ENCODE measurements around the gene NUDT11. TPM values are rescaled to one million over a fixed set of nuclear protein-coding genes. Genes with fewer than 3 reads are reported as not detected.
A peak's percentile ranks its signal among the peaks of the same experiment; 100 is the strongest.
"Not testable (repeated sequence)": the region's sequence is repeated elsewhere in the genome, so short reads cannot be mapped to it uniquely, and the experiment has no call there.

The NUDT11 gene
- polyA plus RNA-seq, 1 donor from 2014 or later: 118 TPM

DNA sequence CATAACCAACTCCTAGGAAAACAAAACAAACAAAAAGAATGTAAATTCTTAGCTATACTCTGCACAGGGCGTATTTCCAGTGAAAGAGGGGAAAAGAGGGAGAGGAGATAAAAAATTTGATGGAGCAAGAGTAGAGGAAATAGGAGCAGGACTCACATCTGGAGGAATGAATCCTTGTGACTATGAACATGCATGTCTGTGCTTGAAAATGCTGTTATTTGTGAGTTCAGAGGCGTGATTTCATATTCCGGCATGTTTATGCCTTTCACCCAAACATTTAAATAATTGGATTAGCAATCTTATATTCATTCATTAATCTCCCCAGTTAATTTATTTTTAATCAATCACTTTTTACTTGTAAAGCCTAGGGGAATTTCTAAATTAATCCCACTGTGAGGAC lies 11.2 kb upstream of the NUDT11 start:
- Histone ChIP-seq H3K27me3 (ENCODE audit: insufficient read depth, low read depth, low read length) (no peaks in the 10 kb centered on the region), H3K9me2 (ENCODE audit: insufficient read depth, low read length) (no peaks in the 10 kb centered on the region)

DNA sequence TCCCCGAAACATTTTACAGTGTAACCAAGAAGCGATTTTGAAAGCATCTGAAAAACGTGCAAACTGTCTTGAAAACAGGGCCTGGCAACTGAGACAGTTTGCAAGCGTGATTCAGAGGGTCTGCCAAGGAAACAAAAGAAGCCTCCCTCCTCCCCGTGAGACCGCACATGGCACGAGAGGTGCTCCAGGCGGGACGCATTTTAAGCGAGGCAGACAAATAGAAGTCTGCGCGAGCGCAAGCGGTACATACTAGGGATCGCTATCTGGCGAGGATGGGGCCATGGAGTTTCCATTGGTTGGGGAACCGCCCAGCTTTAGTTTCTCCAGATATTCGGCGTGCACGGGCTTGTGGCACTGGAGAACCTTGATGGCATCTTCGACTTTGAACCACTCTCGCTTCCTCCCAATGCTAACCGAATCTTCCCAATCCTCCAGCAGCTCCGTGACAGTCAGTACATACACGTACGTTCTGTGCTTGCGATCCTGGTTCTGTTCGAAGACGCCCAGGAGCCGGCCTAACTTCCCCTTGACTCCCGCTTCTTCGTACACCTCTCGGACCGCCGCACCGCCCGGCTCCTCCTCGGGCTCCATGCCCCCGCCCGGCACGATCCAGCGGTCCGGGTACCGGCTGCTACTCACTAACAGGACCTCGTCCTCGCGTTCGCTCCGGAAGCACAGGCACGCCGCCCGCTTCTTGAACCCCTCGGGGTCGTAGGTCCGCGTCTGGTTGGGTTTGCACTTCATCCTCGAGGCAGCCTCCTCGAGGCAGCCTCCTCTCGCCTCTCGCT lies 497 bp downstream of the NUDT11 start:
- H3K79me2 ChIP-seq (replicated peaks; ENCODE audit: insufficient read depth, low read length): peaks cover 42% of the 10 kb centered on the region
- H3K4me3 ChIP-seq (ENCODE audit: low read length): peak overlapping the region; percentile 70
- not testable (repeated sequence) for H3K9me2 ChIP-seq (ENCODE audit: insufficient read depth, low read length); H3F3A ChIP-seq (ENCODE audit: insufficient read depth, low read length, poor library complexity, severe bottlenecking); H2AFZ ChIP-seq (ENCODE audit: low read depth, low read length); H3K9me3 ChIP-seq (ENCODE audit: low read length); H3K27me3 ChIP-seq (ENCODE audit: insufficient read depth, low read depth, low read length); H3K36me3 ChIP-seq (ENCODE audit: insufficient read depth, low read length); H4K20me1 ChIP-seq (ENCODE audit: insufficient read depth); H3K4me2 ChIP-seq (ENCODE audit: low read length)
- peak overlapping the region; percentile 74 for H3K27ac ChIP-seq (ENCODE audit: low read length)
- TF ChIP-seq POLR2AphosphoS5 (IDR thresholded peaks at IDR 0.05) (peak; percentile 23), MXI1 (conservative IDR thresholded peaks at IDR 0.05; ENCODE audit: poor library complexity, severe bottlenecking) (peak; percentile 67)
- peak overlapping the region; percentile 77 for H3K9ac ChIP-seq (ENCODE audit: low read length)

More for the DNA sequence above, 11.2 kb upstream of the NUDT11 start:
- Histone ChIP-seq H3K9ac (ENCODE audit: low read length) (no peak overlapping the region), H3K9me3 (ENCODE audit: low read length) (no peaks in the 10 kb centered on the region), H3K27ac (ENCODE audit: low read length) (no peak overlapping the region), H3K4me2 (ENCODE audit: low read length) (no peak overlapping the region), H3F3A (ENCODE audit: insufficient read depth, low read length, poor library complexity, severe bottlenecking) (no peaks in the 10 kb centered on the region), H3K79me2 (replicated peaks; ENCODE audit: insufficient read depth, low read length) (no peaks in the 10 kb centered on the region), H2AFZ (ENCODE audit: low read depth, low read length) (no peak overlapping the region), H4K20me1 (ENCODE audit: insufficient read depth) (no peaks in the 10 kb centered on the region), H3K4me3 (ENCODE audit: low read length) (no peak overlapping the region), H3K36me3 (ENCODE audit: insufficient read depth, low read length) (no peaks in the 10 kb centered on the region)
- TF ChIP-seq SMC3 (conservative IDR thresholded peaks at IDR 0.05; ENCODE audit: poor library complexity) (no peak), MXI1 (conservative IDR thresholded peaks at IDR 0.05; ENCODE audit: poor library complexity, severe bottlenecking) (no peak), TAF1 (IDR thresholded peaks at IDR 0.05; ENCODE audit: low read depth) (no peak), RAD21 (conservative IDR thresholded peaks at IDR 0.05) (no peak), EZH2 (IDR thresholded peaks at IDR 0.05; ENCODE audit: borderline replicate concordance, insufficient read depth, low read length, poor library complexity, severe bottlenecking) (no peak), POLR2AphosphoS5 (IDR thresholded peaks at IDR 0.05) (no peak), EP300 (conservative IDR thresholded peaks at IDR 0.05; ENCODE audit: poor library complexity, severe bottlenecking) (no peak)
- TF ChIP-seq, protein P1, sequence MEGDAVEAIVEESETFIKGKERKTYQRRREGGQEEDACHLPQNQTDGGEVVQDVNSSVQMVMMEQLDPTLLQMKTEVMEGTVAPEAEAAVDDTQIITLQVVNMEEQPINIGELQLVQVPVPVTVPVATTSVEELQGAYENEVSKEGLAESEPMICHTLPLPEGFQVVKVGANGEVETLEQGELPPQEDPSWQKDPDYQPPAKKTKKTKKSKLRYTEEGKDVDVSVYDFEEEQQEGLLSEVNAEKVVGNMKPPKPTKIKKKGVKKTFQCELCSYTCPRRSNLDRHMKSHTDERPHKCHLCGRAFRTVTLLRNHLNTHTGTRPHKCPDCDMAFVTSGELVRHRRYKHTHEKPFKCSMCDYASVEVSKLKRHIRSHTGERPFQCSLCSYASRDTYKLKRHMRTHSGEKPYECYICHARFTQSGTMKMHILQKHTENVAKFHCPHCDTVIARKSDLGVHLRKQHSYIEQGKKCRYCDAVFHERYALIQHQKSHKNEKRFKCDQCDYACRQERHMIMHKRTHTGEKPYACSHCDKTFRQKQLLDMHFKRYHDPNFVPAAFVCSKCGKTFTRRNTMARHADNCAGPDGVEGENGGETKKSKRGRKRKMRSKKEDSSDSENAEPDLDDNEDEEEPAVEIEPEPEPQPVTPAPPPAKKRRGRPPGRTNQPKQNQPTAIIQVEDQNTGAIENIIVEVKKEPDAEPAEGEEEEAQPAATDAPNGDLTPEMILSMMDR (IDR thresholded peaks at IDR 0.05; ENCODE audit: poor library complexity, severe bottlenecking): no peak
- TF ChIP-seq, protein P2, sequence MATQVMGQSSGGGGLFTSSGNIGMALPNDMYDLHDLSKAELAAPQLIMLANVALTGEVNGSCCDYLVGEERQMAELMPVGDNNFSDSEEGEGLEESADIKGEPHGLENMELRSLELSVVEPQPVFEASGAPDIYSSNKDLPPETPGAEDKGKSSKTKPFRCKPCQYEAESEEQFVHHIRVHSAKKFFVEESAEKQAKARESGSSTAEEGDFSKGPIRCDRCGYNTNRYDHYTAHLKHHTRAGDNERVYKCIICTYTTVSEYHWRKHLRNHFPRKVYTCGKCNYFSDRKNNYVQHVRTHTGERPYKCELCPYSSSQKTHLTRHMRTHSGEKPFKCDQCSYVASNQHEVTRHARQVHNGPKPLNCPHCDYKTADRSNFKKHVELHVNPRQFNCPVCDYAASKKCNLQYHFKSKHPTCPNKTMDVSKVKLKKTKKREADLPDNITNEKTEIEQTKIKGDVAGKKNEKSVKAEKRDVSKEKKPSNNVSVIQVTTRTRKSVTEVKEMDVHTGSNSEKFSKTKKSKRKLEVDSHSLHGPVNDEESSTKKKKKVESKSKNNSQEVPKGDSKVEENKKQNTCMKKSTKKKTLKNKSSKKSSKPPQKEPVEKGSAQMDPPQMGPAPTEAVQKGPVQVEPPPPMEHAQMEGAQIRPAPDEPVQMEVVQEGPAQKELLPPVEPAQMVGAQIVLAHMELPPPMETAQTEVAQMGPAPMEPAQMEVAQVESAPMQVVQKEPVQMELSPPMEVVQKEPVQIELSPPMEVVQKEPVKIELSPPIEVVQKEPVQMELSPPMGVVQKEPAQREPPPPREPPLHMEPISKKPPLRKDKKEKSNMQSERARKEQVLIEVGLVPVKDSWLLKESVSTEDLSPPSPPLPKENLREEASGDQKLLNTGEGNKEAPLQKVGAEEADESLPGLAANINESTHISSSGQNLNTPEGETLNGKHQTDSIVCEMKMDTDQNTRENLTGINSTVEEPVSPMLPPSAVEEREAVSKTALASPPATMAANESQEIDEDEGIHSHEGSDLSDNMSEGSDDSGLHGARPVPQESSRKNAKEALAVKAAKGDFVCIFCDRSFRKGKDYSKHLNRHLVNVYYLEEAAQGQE (IDR thresholded peaks at IDR 0.05; ENCODE audit: borderline replicate concordance): no peak

Measured in neural cell (in vitro differentiated cells).